Germinal center (tissue), 1 donor: ENCODE results near the gene PCDHGC4.
A peak's percentile ranks its signal among the peaks of the same experiment; 100 is the strongest.

Experiments used
- DNase-seq: peaks from one replicate; pipeline ENCODE4 v3.0.0; 2012; ENCODE audit warnings: mixed read lengths, low spot score

The PCDHGC4 gene

GRCh38 chr5:141529002-141529401 lies 44.2 kb downstream of the PCDHGC4 start:
- no peak for DNase-seq

- peak; percentile 31 for DNase-seq
Observed at GRCh38 chr5:141529873-141530272, 45.0 kb downstream of the PCDHGC4 start.

- DNase-seq: no peak
Observed at GRCh38 chr5:141532726-141533125, 47.9 kb downstream of the PCDHGC4 start.

GRCh38 chr5:141533897-141534296 lies 49.1 kb downstream of the PCDHGC4 start:
- no peak for DNase-seq

GRCh38 chr5:141534492-141535213 lies 49.8 kb downstream of the PCDHGC4 start:
- no peak for DNase-seq
